Fibroblast of villous mesenchyme (primary cell): ENCODE results near the gene GXYLT2. TPM values are rescaled to one million over a fixed set of nuclear protein-coding genes. Genes with fewer than 3 reads are reported as not detected.
"Not testable (repeated sequence)": the region's sequence is repeated elsewhere in the genome, so short reads cannot be mapped to it uniquely, and the experiment has no call there.

Experiments
- DNase-seq: peaks from one replicate; pipeline ENCODE4 v3.0.0-alpha.2; 2010; ENCODE audit warnings: low read depth
- H3K4me3 ChIP-seq: 2 replicates; pipeline ENCODE4 v1.5.1; 2011; ENCODE audit warnings: low read depth, mild to moderate bottlenecking, low read length
- CTCF ChIP-seq: IDR thresholded peaks from 2 replicates; pipeline ENCODE4 v1.5.1; 2012; ENCODE audit warnings: low read depth, mild to moderate bottlenecking, low read length; ENCODE audit not compliant: insufficient read depth
- total RNA-seq: library from RNA; depleted of rRNA; stranded (reverse); fragments of >200 nt; gene quantifications from 2 replicates; pipeline ENCODE4 v1.2.3, GENCODE V29; 2012

GXYLT2 gene
- total RNA-seq, 1 donor, result 18.1 TPM

GRCh38 chr3:72909591-72909990 lies 21.7 kb downstream of the GXYLT2 start:
- DNase-seq, result no peak
- no peak overlapping the region for H3K4me3 ChIP-seq
- TF ChIP-seq CTCF, result no peak

- DNase-seq, result no peak
- no peak overlapping the region for H3K4me3 ChIP-seq
- no peak for TF ChIP-seq CTCF
Observed at GRCh38 chr3:72912532-72912931, 24.7 kb downstream of the GXYLT2 start.

GRCh38 chr3:72914383-72914782 lies 26.5 kb downstream of the GXYLT2 start:
- no peak overlapping the region for H3K4me3 ChIP-seq
- no peak for TF ChIP-seq CTCF
- DNase-seq, result no peak

GRCh38 chr3:72916250-72916649 lies 28.4 kb downstream of the GXYLT2 start:
- no peak for TF ChIP-seq CTCF
- DNase-seq, result no peak
- no peak overlapping the region for H3K4me3 ChIP-seq

- TF ChIP-seq CTCF, result no peak
- DNase-seq, result no peak
- H3K4me3 ChIP-seq, result no peak overlapping the region
Observed at GRCh38 chr3:72919520-72919919, 31.7 kb downstream of the GXYLT2 start.

- H3K4me3 ChIP-seq, result no peak overlapping the region
- no peak for DNase-seq
- peak; percentile 18 for TF ChIP-seq CTCF
Observed at GRCh38 chr3:72924055-72924454, 36.2 kb downstream of the GXYLT2 start.

- H3K4me3 ChIP-seq, DNase-seq: not testable (repeated sequence)
Observed at GRCh38 chr3:72928781-72929735, 41.2 kb downstream of the GXYLT2 start.
